HTERT RPE-1 (cell line): ENCODE results near the gene CMSS1.

Experiments
- in situ Hi-C: fragments of 300-500 bp; cut with MboI; formaldehyde crosslinking; loops from 4 replicates; pipeline ENCODE4 v1.14.3; 2020; ENCODE audit warnings: low sequenced_read_pairs

Gene CMSS1

GRCh38 chr3:99873269-99874102 is 55.8 kb downstream of the CMSS1 start:
- in situ Hi-C loops: no loop called here

- in situ Hi-C loops: no loop called here
Measured at GRCh38 chr3:99874237-99875002, 56.8 kb downstream of the CMSS1 start.

- in situ Hi-C loops: no loop called here
Measured at GRCh38 chr3:99875581-99875928, 57.9 kb downstream of the CMSS1 start.

GRCh38 chr3:99875929-99876841 is 58.5 kb downstream of the CMSS1 start:
- in situ Hi-C loops: no loop called here

- in situ Hi-C loops: no loop called here
Measured at GRCh38 chr3:99877031-99877579, 59.4 kb downstream of the CMSS1 start.

- in situ Hi-C loops: no loop called here
Measured at GRCh38 chr3:99878005-99878404, 60.3 kb downstream of the CMSS1 start.

- in situ Hi-C loops: no loop called here
Measured at GRCh38 chr3:99879275-99879674, 61.6 kb downstream of the CMSS1 start.

- in situ Hi-C loops: no loop called here
Measured at GRCh38 chr3:99881121-99881524, 63.5 kb downstream of the CMSS1 start.

GRCh38 chr3:99882436-99883137 is 64.9 kb downstream of the CMSS1 start:
- in situ Hi-C loops: no loop called here

- in situ Hi-C loops: no loop called here
Measured at GRCh38 chr3:99883138-99883461, 65.4 kb downstream of the CMSS1 start.

- in situ Hi-C loops: no loop called here
Measured at GRCh38 chr3:99883693-99884092, 66.0 kb downstream of the CMSS1 start.

GRCh38 chr3:99884484-99884883 is 66.8 kb downstream of the CMSS1 start:
- in situ Hi-C loops: no loop called here

- in situ Hi-C loops: no loop called here
Measured at GRCh38 chr3:99885085-99885484, 67.4 kb downstream of the CMSS1 start.

- in situ Hi-C loops: no loop called here
Measured at GRCh38 chr3:99885851-99886250, 68.2 kb downstream of the CMSS1 start.

GRCh38 chr3:99891610-99892285 is 74.1 kb downstream of the CMSS1 start:
- in situ Hi-C loops: no loop called here

- in situ Hi-C loops: no loop called here
Measured at GRCh38 chr3:99892332-99892731, 74.7 kb downstream of the CMSS1 start.

GRCh38 chr3:99895131-99895696 is 77.6 kb downstream of the CMSS1 start:
- in situ Hi-C loops: no loop called here

GRCh38 chr3:99895703-99896441 is 78.2 kb downstream of the CMSS1 start:
- in situ Hi-C loops: no loop called here

- in situ Hi-C loops: no loop called here
Measured at GRCh38 chr3:99896482-99896881, 78.8 kb downstream of the CMSS1 start.
